ENCODE results near the gene C6orf136. TPM values are rescaled to one million over a fixed set of nuclear protein-coding genes. Genes with fewer than 3 reads are reported as not detected.
"Not testable (repeated sequence)": the region's sequence is repeated elsewhere in the genome, so short reads cannot be mapped to it uniquely, and the experiment has no call there.

The C6orf136 gene
- total RNA-seq = 10 to 100 TPM; 13.5 to 21.4 (median 20.7) TPM

GRCh38 chr6:30646450-30647241 is at the start of gene C6orf136:
Gene C6orf136 (plus strand): TSS chr6:30647133. CDS start chr6:30647232, 99 bp downstream.
- peaks cover 0 to 51% (median 7%) of the 10 kb centered on the region in 3 donors for H3K36me3 ChIP-seq
- H3K27me3 ChIP-seq = no peaks in the 10 kb centered on the region
- H3K9me3 ChIP-seq = no peaks in the 10 kb centered on the region
- WGBS, 2 donors = 10 to 14% methylated on average over 27 to 37 of the region's 37 CpGs
- peak within 1 kb of the TSS; percentile 82 to 97 (median 94) for H3K27ac ChIP-seq
- TF ChIP-seq EP300 (IDR thresholded peaks at IDR 0.05) = peak in 1 of 2 donors; percentile 3
- TF ChIP-seq POLR2A (IDR thresholded peaks at IDR 0.05) = no peak
- H3K4me3 ChIP-seq = peak within 1 kb of the TSS; percentile 81 to 98 (median 90)
- peak; percentile 75 to 78 for DNase-seq (ENCODE audit: low spot score in 2 of 2)
- H3K4me1 ChIP-seq = peaks cover 0 to 20% (median 7%) of the 10 kb centered on the region in 4 donors

GRCh38 chr6:30597315-30598144 is 49.4 kb upstream of the C6orf136 start:
- not testable (repeated sequence) for H3K9me3 ChIP-seq, H3K27me3 ChIP-seq, H3K4me3 ChIP-seq, H3K4me1 ChIP-seq, H3K27ac ChIP-seq
- DNase-seq (ENCODE audit: low spot score in 2 of 2) = peak; percentile 81 to 98
- WGBS, 2 donors = 73 to 79% methylated on average over 15 of the region's 15 CpGs
- TF ChIP-seq CTCF (IDR thresholded peaks at IDR 0.05) = peak; percentile 67 to 80 (median 76)
- H3K36me3 ChIP-seq = peaks cover 2 to 63% (median 14%) of the 10 kb centered on the region in 3 donors

GRCh38 chr6:30598912-30599624 is 47.9 kb upstream of the C6orf136 start:
- Histone ChIP-seq H3K36me3 (peaks cover 12 to 67% (median 28%) of the 10 kb centered on the region in 3 donors), H3K4me3 (no peak overlapping the region), H3K9me3 (no peaks in the 10 kb centered on the region), H3K27ac (no peak overlapping the region), H3K4me1 (no peaks in the 10 kb centered on the region), H3K27me3 (no peaks in the 10 kb centered on the region)
- no peak for TF ChIP-seq EP300 (IDR thresholded peaks at IDR 0.05)
- no peak for TF ChIP-seq POLR2A (IDR thresholded peaks at IDR 0.05)
- no peak for TF ChIP-seq CTCF (IDR thresholded peaks at IDR 0.05)
- DNase-seq (ENCODE audit: low spot score in 2 of 2) = no peak
- WGBS, 2 donors = 72 to 75% methylated on average over 12 of the region's 12 CpGs

GRCh38 chr6:30599625-30600324 is 47.2 kb upstream of the C6orf136 start:
- H3K36me3 ChIP-seq = peaks cover 12 to 67% (median 35%) of the 10 kb centered on the region in 3 donors
- no peaks in the 10 kb centered on the region for H3K9me3 ChIP-seq
- no peak overlapping the region for H3K27ac ChIP-seq
- TF ChIP-seq CTCF (IDR thresholded peaks at IDR 0.05) = no peak
- TF ChIP-seq EP300 (IDR thresholded peaks at IDR 0.05) = no peak
- TF ChIP-seq POLR2A (IDR thresholded peaks at IDR 0.05) = no peak
- H3K4me3 ChIP-seq = no peak overlapping the region
- DNase-seq (ENCODE audit: low spot score in 2 of 2) = no peak
- H3K27me3 ChIP-seq = no peaks in the 10 kb centered on the region
- 84 to 85% methylated on average over 13 of the region's 13 CpGs for WGBS, 2 donors
- no peaks in the 10 kb centered on the region for H3K4me1 ChIP-seq

- H3K36me3 ChIP-seq = peaks cover 12 to 67% (median 41%) of the 10 kb centered on the region in 3 donors
- H3K27ac ChIP-seq = no peak overlapping the region
- no peak for TF ChIP-seq CTCF (IDR thresholded peaks at IDR 0.05)
- TF ChIP-seq EP300 (IDR thresholded peaks at IDR 0.05) = peak in 1 of 2 donors; percentile 25
- peak in 1 of 2 donors; percentile 8 for TF ChIP-seq POLR2A (IDR thresholded peaks at IDR 0.05)
- no peak overlapping the region for H3K4me3 ChIP-seq
- no peak for DNase-seq (ENCODE audit: low spot score in 2 of 2)
- no peaks in the 10 kb centered on the region for H3K4me1 ChIP-seq
- no peaks in the 10 kb centered on the region for H3K9me3 ChIP-seq
- H3K27me3 ChIP-seq = no peaks in the 10 kb centered on the region
- WGBS, 2 donors = 72 to 74% methylated on average over 9 to 10 of the region's 10 CpGs
Observed at GRCh38 chr6:30600451-30600961, 46.4 kb upstream of the C6orf136 start.

Measured in tibial nerve (tissue), 4 donors.